ENCODE data around the gene PPIL3. TPM values are rescaled to one million over a fixed set of nuclear protein-coding genes. Genes with fewer than 3 reads are reported as not detected.

The PPIL3 gene
- total RNA-seq, 6 donors from 2014 or later: 15.7 to 28.8 (median 19.5) TPM

- Histone ChIP-seq H3K4me3 (no peak overlapping the region), H3K4me1 (no peaks in the 10 kb centered on the region), H3K9me3 (no peaks in the 10 kb centered on the region), H3K27ac (no peak overlapping the region), H3K27me3 (no peaks in the 10 kb centered on the region), H3K36me3 (peaks cover 0 to under 1% (median 0%) of the 10 kb centered on the region in 4 donors)
- WGBS, 2 donors: 94 to 95% methylated on average over 4 of the region's 5 CpGs
- DNase-seq (no peak), ATAC-seq (ENCODE audit: low FRiP score in 2 of 2) (peak in 1 of 2 donors; percentile 26)
- TF ChIP-seq CTCF (IDR thresholded peaks at IDR 0.05): no peak
- TF ChIP-seq EP300 (IDR thresholded peaks at IDR 0.05): no peak
- TF ChIP-seq POLR2AphosphoS5 (IDR thresholded peaks at IDR 0.05): no peak
- TF ChIP-seq POLR2A (IDR thresholded peaks at IDR 0.05): no peak
Measured at GRCh38 chr2:200845194-200845593, 43.7 kb downstream of the PPIL3 start.

GRCh38 chr2:200843993-200844948 lies 44.6 kb downstream of the PPIL3 start:
- no peaks in the 10 kb centered on the region for H3K9me3 ChIP-seq
- H3K4me3 ChIP-seq: no peak overlapping the region
- no peak for TF ChIP-seq EP300 (IDR thresholded peaks at IDR 0.05)
- TF ChIP-seq POLR2A (IDR thresholded peaks at IDR 0.05): no peak
- no peak for TF ChIP-seq POLR2AphosphoS5 (IDR thresholded peaks at IDR 0.05)
- TF ChIP-seq CTCF (IDR thresholded peaks at IDR 0.05): no peak
- ATAC-seq (ENCODE audit: low FRiP score in 2 of 2): peak; percentile 32 to 34
- no peak overlapping the region for H3K27ac ChIP-seq
- DNase-seq: peak in 1 of 2 donors; percentile 61
- no peaks in the 10 kb centered on the region for H3K27me3 ChIP-seq
- H3K36me3 ChIP-seq: no peaks in the 10 kb centered on the region
- 92 to 94% methylated on average over 9 to 17 of the region's 24 CpGs for WGBS, 2 donors
- no peaks in the 10 kb centered on the region for H3K4me1 ChIP-seq

GRCh38 chr2:200839513-200839912 lies 49.4 kb downstream of the PPIL3 start:
- Histone ChIP-seq H3K27ac (no peak overlapping the region), H3K4me1 (no peaks in the 10 kb centered on the region), H3K4me3 (no peak overlapping the region), H3K9me3 (peaks cover 0 to 14% (median 6%) of the 10 kb centered on the region in 4 donors), H3K27me3 (no peaks in the 10 kb centered on the region), H3K36me3 (no peaks in the 10 kb centered on the region)
- no peak for ATAC-seq (ENCODE audit: low FRiP score in 2 of 2)
- TF ChIP-seq EP300 (IDR thresholded peaks at IDR 0.05) (no peak), POLR2AphosphoS5 (IDR thresholded peaks at IDR 0.05) (no peak), POLR2A (IDR thresholded peaks at IDR 0.05) (no peak)
- 85 to 88% methylated on average over 3 of the region's 3 CpGs for WGBS, 2 donors
- no peak for DNase-seq

GRCh38 chr2:200834701-200835100 lies 54.2 kb downstream of the PPIL3 start:
- no peak for TF ChIP-seq POLR2A (IDR thresholded peaks at IDR 0.05)

GRCh38 chr2:200829258-200829655 lies 59.6 kb downstream of the PPIL3 start:
- ATAC-seq (ENCODE audit: low FRiP score in 2 of 2) (no peak), DNase-seq (no peak)
- no peak overlapping the region for H3K4me3 ChIP-seq
- TF ChIP-seq CTCF (IDR thresholded peaks at IDR 0.05) (no peak), POLR2A (IDR thresholded peaks at IDR 0.05) (no peak), POLR2AphosphoS5 (IDR thresholded peaks at IDR 0.05) (no peak), EP300 (IDR thresholded peaks at IDR 0.05) (no peak)
- WGBS, 2 donors: 91 to 94% methylated on average over 2 of the region's 2 CpGs
- H3K27ac ChIP-seq: no peak overlapping the region
- no peaks in the 10 kb centered on the region for H3K4me1 ChIP-seq
- no peaks in the 10 kb centered on the region for H3K27me3 ChIP-seq
- no peaks in the 10 kb centered on the region for H3K9me3 ChIP-seq
- peaks cover 0 to 3% (median 1%) of the 10 kb centered on the region in 4 donors for H3K36me3 ChIP-seq

More at GRCh38 chr2:200834701-200835100, 54.2 kb downstream of the PPIL3 start:
- H3K36me3 ChIP-seq: no peaks in the 10 kb centered on the region
- no peak for ATAC-seq (ENCODE audit: low FRiP score in 2 of 2)
- H3K27ac ChIP-seq: no peak overlapping the region
- no peak overlapping the region for H3K4me3 ChIP-seq
- WGBS, 2 donors: 84 to 89% methylated on average over 4 of the region's 4 CpGs
- H3K4me1 ChIP-seq: no peaks in the 10 kb centered on the region
- no peaks in the 10 kb centered on the region for H3K27me3 ChIP-seq
- peaks cover 0 to 14% (median 6%) of the 10 kb centered on the region in 4 donors for H3K9me3 ChIP-seq
- DNase-seq: no peak

All from upper lobe of left lung (tissue), 6 donors.